8988T (cell line): ENCODE results near the gene CHST11.
"Not testable (repeated sequence)": the region's sequence is repeated elsewhere in the genome, so short reads cannot be mapped to it uniquely, and the experiment has no call there.

Experiments used
- DNase-seq: peaks from one replicate; pipeline ENCODE4 v3.0.0; 2011

Gene CHST11

GRCh38 chr12:104532636-104533035 lies 75.9 kb downstream of the CHST11 start:
- DNase-seq, result no peak

GRCh38 chr12:104533134-104533533 lies 76.4 kb downstream of the CHST11 start:
- DNase-seq, result no peak

- DNase-seq, result no peak
Measured at GRCh38 chr12:104534162-104534856, 77.6 kb downstream of the CHST11 start.

GRCh38 chr12:104534857-104535248 lies 78.1 kb downstream of the CHST11 start:
- DNase-seq, result no peak

GRCh38 chr12:104535369-104535768 lies 78.6 kb downstream of the CHST11 start:
- DNase-seq, result no peak

GRCh38 chr12:104536841-104537240 lies 80.1 kb downstream of the CHST11 start:
- DNase-seq, result no peak

- DNase-seq, result no peak
Measured at GRCh38 chr12:104538056-104538455, 81.3 kb downstream of the CHST11 start.

GRCh38 chr12:104538891-104539462 lies 82.2 kb downstream of the CHST11 start:
- DNase-seq, result no peak

- no peak for DNase-seq
Measured at GRCh38 chr12:104544836-104545235, 88.1 kb downstream of the CHST11 start.

- no peak for DNase-seq
Measured at GRCh38 chr12:104546575-104546974, 89.8 kb downstream of the CHST11 start.

- DNase-seq, result no peak
Measured at GRCh38 chr12:104547235-104547634, 90.5 kb downstream of the CHST11 start.

GRCh38 chr12:104549815-104550480 lies 93.2 kb downstream of the CHST11 start:
- no peak for DNase-seq

GRCh38 chr12:104551313-104551931 lies 94.7 kb downstream of the CHST11 start:
- no peak for DNase-seq

- no peak for DNase-seq
Measured at GRCh38 chr12:104553421-104553820, 96.7 kb downstream of the CHST11 start.

- no peak for DNase-seq
Measured at GRCh38 chr12:104555648-104556047, 98.9 kb downstream of the CHST11 start.

- DNase-seq, result no peak
Measured at GRCh38 chr12:104557488-104558195, 100.9 kb downstream of the CHST11 start.

GRCh38 chr12:104560881-104561280 lies 104.1 kb downstream of the CHST11 start:
- no peak for DNase-seq

- DNase-seq, result no peak
Measured at GRCh38 chr12:104562763-104563162, 106.0 kb downstream of the CHST11 start.

- DNase-seq, result not testable (repeated sequence)
Measured at GRCh38 chr12:104564662-104565061, 107.9 kb downstream of the CHST11 start.

GRCh38 chr12:104565606-104566243 lies 109.0 kb downstream of the CHST11 start:
- no peak for DNase-seq

- no peak for DNase-seq
Measured at GRCh38 chr12:104566244-104566993, 109.7 kb downstream of the CHST11 start.
